GM18861 (cell line): Measurements from ENCODE around the gene CMC1.
"Not testable (repeated sequence)": the region's sequence is repeated elsewhere in the genome, so short reads cannot be mapped to it uniquely, and the experiment has no call there.

Source experiments
- ATAC-seq: cut with Tn5 transposase; IDR thresholded peaks from one replicate; pipeline ENCODE4 v1.9.1; 2021; ENCODE audit not compliant: unreplicated experiment

The CMC1 gene

DNA sequence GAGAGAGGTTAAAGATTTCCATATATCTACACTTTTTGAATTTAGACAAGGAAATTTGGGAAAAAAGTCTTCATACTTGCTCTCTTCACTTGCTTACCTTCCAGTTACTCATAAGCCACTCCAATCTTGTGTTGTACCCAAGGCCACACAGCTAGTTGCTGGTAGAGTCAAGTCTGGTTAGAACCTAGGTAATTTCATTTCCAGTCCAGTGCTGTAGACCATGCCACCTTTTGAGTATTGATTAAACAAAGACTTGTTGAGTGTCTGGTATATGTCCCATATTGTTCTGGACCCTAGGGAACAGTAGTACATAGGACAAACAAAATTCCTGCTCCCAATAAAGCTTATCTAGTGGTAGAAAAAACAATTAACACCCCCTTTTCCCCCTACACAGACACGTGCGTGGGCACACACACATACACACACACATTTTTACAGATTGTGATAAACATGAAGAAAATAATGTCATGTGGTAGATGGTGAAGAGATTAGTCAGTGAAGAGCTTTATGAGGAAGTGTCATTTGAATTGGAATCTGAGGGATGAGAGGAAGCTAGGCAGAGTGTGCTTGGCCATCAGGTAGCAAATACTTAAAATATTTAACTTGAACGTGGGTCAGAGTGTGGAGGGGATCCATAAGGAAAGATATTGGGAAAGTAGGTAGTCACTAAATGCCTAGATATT is 2.1 kb downstream of the CMC1 start:
- no peak for ATAC-seq

DNA sequence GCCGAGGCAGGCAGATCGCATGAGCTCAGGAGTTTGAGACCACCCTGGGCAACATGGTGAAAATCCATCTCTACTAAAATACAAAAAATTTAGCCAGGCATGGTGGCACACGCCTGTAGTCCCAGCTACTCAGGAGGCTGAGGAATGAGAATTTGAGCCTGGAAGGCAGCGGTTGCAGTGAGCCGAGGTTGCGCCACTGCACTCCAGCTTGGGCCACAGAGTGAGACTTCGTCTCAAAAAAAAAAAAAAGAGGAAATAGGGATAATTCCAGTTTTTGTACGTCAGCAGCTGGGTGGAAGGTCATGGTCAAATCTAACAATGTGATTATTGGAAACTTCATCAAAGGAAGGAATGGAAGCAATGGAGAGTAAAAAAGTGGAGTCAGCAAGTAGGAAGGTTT is 3.1 kb downstream of the CMC1 start:
- no peak for ATAC-seq

DNA sequence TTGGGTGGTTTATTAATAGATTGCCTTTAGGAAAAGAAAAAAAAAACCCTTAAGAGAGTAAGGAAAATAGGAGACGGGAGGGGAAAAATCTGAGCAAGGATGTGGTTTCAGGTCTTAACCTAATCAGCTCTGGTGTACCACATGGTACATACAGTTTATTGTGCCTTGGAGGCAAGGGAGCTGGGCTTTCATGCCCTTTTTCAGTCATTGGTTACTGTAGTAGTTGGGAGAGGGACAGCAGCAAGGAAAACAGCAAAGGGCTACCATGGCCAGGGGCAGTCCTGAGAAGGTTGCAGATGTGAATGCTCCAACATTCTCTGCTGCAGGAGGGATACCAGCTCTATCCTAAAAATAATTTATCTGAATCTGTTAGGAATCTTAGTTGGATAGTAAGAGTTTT is 5.9 kb downstream of the CMC1 start:
- ATAC-seq: no peak

DNA sequence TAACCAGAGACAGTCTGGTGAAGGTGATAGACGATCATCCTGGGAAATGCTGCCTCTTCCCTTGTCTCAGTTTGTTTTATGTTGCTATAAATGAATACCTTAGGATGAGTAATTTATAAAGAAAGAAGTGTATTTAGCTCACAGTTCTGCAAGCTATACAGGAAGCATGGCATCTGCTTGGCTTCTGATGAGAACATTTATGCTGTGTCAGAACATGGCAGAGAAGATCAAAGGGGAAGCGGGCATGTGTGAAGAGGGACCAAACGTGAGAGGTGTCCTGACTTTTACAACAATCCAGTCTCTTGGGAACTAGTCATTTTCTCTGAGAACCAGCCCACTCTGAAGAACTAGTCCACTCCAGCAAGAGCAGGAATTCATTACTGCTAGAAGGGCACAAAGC is 9.6 kb downstream of the CMC1 start:
- no peak for ATAC-seq

DNA sequence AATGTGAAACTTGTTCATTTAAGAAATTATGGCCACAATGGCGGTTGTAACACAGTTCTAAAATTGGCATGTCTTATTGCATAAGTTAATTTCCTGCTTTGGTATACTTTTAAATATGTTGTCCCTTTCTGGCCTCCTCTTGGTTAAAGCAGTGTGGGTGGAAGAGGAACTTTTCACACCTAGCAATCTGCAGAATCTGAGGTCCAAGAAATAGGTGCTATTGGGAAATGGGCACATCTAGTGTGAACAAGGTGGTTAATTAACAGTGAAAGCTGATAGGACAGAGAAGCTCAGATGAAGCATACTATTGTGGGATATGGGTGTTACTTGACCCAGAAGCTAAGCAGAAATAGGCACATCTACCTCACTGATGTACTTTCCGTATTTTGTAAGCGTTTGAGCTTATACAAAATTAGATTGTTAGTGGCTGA is 10.6 kb downstream of the CMC1 start:
- no peak for ATAC-seq

DNA sequence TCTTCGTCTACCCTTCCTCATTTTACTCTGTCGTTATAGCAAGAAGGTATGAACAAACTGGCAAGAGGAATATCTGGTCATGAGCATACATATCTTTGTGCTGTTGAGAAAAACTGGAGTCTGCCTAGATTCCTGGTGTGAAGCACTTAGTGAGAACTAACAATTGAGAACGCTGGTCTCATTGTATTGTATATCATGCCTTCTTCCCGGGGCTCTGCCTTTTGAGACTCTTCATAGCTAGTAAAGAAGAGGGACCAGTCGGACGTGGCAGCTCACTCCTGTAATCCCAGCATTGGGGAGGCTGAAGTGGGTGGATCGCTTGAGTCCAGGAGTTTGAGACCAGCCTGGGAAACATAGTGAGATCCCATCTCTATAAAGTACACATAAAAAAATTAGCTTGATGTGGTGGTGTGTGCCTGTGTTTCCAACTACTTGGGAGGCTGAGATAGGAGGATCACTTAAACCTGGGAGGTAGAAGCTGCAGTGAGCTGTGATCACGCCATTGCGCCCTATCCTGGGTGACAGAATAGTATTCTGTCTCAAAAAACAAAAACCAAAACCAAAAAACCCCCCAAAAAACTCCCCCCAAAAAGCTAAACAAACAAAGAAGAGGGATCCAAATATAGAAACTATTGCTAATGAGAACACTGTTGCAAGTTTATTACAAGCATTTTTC is 11.8 kb downstream of the CMC1 start:
- ATAC-seq: no peak

DNA sequence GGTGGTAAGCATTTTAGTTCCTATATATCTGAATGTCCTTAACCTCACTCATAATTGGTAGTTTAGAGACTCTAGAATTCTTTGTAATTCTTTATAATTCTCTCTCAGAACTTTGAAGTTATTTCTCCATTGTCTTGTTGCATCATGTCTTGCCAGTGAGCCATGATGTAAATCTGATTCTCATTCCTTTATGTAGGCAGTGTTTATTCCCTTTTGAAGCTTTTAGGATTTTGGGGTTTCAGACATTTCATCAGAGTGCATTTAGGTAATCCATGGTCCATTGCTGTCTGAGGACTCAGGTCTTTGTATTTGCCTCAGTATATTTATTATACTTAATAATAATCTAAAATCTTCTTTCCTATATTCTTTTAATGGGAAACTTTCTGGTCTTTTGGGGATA is 20.6 kb downstream of the CMC1 start:
- ATAC-seq: no peak

DNA sequence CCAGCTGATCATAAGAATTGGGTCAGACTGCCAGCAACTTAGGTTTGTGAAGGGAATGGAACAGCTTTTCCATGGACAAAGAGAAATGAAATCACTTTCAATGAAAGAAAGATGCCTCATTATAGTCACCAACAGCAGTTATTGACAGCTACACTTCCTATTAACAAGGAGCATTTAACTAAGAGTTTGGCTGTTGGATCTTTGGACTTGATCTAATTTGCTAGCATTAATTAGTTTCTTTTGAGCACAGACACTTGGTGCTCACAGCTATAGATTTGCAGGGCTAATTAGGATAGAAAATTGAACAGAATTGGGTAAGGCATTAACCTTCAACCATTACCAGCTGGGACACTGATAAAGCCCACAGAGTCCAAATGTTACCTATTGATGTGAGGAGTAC is 24.2 kb downstream of the CMC1 start:
- ATAC-seq: no peak

DNA sequence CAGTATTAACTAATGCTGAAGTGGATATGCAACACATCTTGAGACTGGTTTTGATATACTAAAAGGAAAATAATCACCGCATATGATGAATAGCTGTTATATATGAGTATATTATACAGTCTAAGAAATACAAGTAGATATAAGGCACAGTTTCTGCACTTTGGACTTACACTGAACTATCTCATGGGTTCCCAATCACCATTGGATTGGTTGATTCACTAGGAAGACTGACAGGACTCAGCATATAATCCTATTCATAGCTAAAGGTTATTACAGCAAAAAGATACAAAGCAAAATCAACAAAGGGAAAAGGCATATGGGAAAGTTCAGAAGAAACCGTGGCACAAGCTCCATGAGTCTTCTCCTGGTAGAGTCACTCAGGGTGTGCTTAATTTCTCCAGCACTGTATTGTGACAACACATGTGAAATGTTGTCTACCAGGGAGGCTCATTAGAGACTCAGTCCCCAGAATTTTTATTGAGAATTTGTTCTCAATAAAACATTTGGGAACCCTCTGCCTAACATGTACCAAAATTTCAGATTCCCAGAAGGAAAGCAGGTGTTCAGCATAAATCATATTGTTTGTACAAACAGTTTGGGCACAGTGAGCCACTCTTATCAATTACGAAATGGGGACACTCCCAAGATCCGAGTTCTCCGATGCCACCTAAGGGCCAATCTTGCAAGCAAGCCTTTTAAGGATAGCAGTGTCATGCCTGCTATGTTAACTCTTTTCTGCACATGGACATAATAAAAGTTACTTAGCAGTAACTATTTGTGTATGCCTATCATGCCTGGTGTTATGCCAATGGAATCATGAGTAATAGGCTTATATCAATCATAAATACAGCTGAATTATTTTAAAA is 26.8 kb downstream of the CMC1 start:
- no peak for ATAC-seq

DNA sequence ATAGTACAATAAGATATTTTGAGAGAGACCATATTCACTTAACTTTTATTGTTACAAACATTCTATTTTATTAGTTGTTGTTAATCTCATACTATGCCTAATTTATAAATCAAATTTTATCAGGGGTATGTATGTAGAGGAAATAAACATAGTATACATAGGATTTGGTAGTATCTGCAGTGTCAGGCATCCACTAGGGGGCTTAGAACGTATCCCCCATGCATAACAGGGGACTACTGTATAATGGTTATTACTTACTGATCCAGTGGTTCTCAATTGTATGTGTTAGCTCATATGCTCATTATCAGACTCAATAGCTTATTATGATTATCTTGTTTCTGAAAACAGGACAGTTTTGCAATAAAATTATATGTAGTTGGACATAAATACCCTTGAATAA is 27.6 kb downstream of the CMC1 start:
- ATAC-seq: no peak

DNA sequence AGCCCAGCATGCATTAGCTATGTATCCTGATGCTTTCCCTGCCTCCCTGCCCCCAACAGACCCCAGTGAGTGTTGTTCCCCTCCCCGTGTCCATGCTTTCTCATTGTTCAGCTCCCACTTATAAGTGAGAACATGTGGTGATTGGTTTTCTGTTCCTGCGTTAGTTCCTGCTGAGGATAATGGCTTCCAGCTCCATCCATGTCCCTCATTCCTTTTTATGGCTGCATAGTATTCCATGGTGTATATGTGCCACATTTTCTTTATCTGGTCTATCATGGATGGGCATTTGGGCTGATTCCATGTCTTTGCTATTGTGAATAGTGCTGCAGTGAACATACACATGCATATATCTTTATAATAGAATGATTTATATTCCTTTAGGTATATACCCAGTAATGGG is 28.5 kb downstream of the CMC1 start:
- ATAC-seq: not testable (repeated sequence)

DNA sequence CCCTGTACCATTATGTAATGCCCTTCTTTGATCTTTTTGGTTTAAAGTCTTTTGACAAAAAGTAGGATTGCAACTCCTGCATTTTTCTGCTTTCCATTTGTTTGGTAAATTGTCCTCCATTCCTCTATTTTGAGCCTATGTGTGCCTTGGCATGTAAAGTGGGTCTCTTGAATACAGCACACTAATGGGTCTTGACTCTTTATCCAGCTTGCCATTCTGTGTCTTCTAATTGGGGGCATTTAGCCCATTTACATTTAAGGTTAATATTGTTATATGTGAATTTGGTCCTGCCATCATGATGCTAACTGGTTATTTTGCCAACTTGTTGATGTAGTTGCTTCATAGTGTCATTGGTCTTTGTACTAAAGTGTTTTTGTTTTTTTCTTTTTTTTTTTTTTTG is 32.4 kb downstream of the CMC1 start:
- no peak for ATAC-seq

DNA sequence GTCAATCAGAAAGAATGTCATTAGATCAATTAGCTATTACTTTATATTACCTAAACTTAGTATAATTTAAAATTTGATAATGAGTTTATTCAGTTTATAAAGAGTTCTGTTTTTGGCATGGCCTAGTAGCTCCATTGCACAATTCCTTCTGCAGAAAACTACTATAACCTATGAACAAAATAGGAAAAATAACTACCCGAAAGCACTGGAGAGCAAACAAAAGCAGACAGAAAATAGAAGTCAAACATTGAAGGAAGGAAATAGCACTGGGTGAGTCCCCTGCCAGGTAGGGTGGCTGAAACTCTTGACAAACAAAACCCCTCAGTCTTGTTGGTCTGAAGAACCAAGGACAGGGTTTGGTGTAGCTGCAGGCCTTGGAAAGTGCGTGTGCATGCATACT is 37.5 kb downstream of the CMC1 start:
- ATAC-seq: no peak

DNA sequence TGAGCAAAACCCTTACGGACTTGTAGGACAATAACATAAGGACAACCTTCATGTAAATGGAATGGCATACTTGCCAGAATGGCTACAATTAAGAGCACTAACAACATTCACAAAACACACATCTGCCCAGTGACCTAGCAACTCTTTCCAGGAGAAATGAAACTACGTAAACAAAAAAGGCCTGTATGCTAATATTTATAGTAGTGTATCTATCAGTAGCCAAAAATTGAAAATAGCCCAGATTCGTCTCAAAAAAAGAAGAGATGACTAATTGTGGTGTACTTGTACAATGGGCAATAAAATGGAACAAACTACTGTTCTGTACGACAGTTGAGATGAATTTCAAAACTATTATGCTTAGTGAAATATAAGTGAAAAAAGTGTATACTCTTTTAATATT is 38.4 kb downstream of the CMC1 start:
- no peak for ATAC-seq

DNA sequence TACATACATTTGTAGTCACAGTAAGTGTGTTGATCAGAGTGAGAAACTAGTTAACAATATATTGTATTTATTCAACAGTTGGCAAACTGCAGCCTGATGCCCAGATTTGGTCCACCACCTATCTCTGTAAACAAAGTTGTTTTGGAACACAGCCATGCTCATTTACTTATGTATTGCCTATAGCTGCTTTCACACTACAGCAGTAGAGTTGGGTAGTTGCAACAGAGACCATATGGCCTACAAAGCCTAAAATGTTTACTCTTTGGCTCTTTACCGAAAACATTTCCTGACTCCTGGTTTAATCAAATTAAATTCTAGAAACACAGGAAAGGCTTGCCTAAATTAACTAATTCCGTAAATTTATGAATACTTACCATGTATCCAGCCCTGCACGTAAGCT is 39.4 kb downstream of the CMC1 start:
- ATAC-seq: no peak

DNA sequence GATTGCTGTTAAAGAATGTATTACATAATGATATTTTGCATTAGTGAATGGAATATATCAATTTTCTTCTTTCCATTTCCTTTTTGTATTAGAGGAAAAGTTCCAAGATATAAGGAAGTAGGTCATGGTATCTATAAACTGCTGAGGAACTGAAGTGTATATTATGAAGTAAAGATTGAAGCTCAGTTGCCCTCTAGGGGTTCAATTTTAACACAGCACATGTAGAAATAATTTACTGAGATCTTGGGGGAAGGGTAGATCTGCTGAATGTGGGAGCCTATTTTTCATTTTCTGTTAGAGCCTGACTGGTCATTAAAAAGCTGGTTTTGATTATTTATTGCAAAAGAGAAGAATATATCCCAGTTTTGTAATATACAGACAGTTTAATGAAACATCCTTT is 45.2 kb downstream of the CMC1 start:
- ATAC-seq: peak; percentile 95

DNA sequence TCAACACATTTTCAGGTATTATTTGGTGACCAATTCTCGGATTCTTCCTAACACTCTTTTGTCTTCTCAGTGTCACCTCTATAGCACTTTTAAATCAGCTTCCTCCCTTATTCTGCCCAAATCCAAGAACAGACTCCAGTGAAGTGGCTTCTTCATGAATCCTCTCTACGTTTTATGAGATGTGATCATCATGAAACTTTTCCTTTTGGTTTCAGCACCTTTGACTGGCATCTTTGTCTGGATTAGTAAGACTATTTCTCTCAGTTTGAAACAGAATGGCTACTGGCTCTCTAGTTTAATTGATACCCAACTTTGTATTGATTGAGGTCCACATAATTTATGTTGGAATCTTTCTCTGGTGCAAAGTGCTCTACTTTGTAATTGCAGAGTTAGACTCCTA is 45.6 kb downstream of the CMC1 start:
- no peak for ATAC-seq

DNA sequence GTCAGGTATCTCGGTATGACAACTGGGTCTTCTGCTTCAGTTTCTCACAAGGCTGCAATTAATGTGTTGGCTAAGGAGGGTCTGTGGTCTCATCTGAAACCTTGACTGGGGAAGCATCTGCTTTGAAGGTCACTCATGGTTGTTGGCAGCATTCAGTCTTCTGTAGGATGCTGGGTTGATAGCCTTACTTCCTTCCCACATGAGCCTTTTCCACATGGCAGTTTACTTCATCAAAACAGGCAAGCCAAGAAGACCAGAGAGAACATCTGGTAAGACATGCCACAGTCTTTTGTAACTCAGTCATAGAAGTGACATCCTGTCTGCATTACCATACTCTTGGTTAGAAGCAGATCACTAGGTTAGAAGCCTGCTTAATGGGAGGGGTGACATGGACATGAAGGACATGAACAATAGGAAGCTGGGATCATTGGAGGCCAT is 49.5 kb downstream of the CMC1 start:
- no peak for ATAC-seq

DNA sequence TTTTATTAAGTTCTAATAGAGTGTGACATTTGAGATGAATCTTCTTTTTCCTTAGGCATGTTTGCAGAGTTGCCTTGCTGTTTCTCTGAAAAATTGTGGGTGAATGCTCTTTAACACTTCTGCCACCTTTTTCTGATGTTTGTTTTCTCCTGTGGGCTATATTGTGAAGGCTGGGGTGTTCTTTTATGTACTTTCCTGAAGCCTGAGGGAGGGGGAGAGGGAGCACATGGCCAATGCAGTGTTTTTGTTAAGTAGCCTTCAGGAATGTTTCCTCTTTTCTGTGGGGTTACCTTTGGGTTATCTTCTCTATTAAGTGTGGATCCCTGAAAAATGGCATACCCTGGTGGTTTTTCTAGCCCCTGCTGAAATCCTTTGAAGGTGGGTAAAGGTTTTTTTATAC is 50.2 kb downstream of the CMC1 start:
- no peak for ATAC-seq

DNA sequence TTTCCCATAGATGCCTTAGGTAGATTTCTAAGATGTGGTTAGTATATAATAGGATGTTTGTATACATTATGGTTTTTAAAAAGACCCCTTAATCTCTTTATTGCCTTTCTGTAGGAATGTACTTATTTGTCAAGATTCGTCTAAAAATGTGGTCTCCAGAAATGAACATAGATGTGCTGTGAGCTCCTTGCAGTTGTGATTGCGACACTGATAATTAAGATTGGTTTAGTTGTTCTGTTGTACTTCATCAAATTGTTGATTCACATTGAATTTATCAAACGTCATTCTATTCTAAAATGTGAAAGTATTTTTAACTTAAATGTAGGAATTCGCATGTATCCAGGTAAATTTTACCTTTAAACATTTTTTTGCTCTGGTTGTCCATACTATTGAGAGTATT is 51.2 kb downstream of the CMC1 start:
- ATAC-seq: no peak

DNA sequence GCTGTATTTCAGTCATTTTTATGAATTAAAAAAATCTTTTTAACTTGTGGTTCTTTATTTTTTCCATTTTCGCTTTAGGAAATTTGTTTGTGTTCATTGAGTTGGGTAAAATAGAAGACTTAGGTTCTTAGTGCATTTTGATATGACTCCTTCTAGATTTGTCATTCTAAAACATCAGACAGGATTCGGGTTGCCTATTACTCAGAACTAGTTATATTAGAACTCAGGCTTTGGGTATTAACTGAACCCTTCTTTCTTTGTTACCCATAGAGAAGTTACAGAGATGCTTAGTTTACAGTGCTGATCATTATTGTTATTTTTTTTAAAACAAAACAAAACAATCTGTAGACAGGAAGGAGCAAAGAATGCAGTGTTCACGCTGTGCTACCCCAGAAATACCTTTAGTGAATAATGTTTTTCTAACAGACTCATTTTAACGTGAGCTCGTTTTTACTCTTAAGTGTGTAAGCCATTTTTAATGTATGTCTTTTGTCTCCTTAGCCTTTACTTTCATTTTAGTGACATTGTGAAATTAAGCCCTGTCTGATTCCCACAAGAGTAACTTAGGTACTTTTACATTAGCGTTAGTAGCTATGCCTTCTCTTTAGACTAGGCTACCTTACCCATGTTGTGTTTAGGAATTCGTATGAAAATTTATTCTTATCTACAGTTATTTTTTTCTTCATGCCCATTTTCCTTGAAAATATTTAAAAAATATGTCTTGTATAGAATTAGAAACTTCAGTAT is 53.4 kb downstream of the CMC1 start:
- no peak for ATAC-seq
